HEK293 (cell line): ENCODE measurements around the gene TSNAX.

ENCODE experiments used
- CTCF ChIA-PET: fragments of 350-600 bp; formaldehyde crosslinking; extraction: SDS; loops from one replicate; lab custom pipeline; 2021; ENCODE audit warnings: antibody characterized with exemption; lab: Yijun Ruan, JAX
- POLR2A ChIA-PET: fragments of 300-600 bp; formaldehyde crosslinking; extraction: SDS; loops from one replicate; lab custom pipeline; 2020; ENCODE audit warnings: antibody characterized with exemption, inconsistent platforms; lab: Yijun Ruan, JAX
- H3K27ac ChIP-seq: fragments of 200-500 bp; sonication (Bioruptor generic); 2 replicates; pipeline ENCODE4 v1.5.1; 2014; ENCODE audit warnings: low read depth, low read length, control low read depth, inconsistent platforms; ENCODE audit errors: extremely low read depth
- H3K36me3 ChIP-seq, 2 experiments: fragments of 200-500 bp in 1 of 2; sonication (Bioruptor generic) in 1 of 2; 1 replicate in 1 of 2; 2 replicates in 1 of 2; pipeline ENCODE4 v1.5.1; 2014 to 2017; ENCODE audit warnings: inconsistent platforms in 2 of 2, low read length in 2 of 2; ENCODE audit not compliant: control insufficient read depth in 2 of 2, insufficient read depth in 1 of 2
- H3K4me1 ChIP-seq: fragments of 200-500 bp; sonication (Bioruptor generic); 2 replicates; pipeline ENCODE4 v1.5.1; 2014; ENCODE audit warnings: mild to moderate bottlenecking, low read length, inconsistent platforms; ENCODE audit not compliant: control insufficient read depth, insufficient read depth
- H3K4me3 ChIP-seq: 2 replicates; pipeline ENCODE4 v1.5.1; 2011; ENCODE audit warnings: low read depth, mild to moderate bottlenecking, control low read depth, low read length, moderate library complexity
- H3K9me3 ChIP-seq: fragments of 200-500 bp; sonication (Bioruptor generic); 2 replicates; pipeline ENCODE4 v1.5.1; 2014; ENCODE audit warnings: low read depth, low read length, inconsistent platforms; ENCODE audit not compliant: control insufficient read depth, insufficient read depth
- GLI4 ChIP-seq: fragments of 450-650 bp; formaldehyde crosslinking; IDR thresholded peaks from 2 replicates; pipeline ENCODE4 v1.5.1; 2016; ENCODE audit warnings: missing biosample characterization, missing genetic modification characterization
- SP3 ChIP-seq: fragments of 450-650 bp; formaldehyde crosslinking; IDR thresholded peaks from 2 replicates; pipeline ENCODE4 v1.5.1; 2016; ENCODE audit warnings: missing biosample characterization, missing genetic modification characterization
- TRIM28 ChIP-seq: IDR thresholded peaks from 2 replicates; pipeline ENCODE4 v1.6.1; 2011; ENCODE audit warnings: low read length, control low read depth, borderline replicate concordance
- ZFP3 ChIP-seq: fragments of 450-650 bp; formaldehyde crosslinking; IDR thresholded peaks from 2 replicates; pipeline ENCODE4 v1.5.1; 2016; ENCODE audit warnings: low read depth, missing biosample characterization, missing genetic modification characterization
- ZNF112 ChIP-seq: fragments of 450-650 bp; formaldehyde crosslinking; IDR thresholded peaks from 2 replicates; pipeline ENCODE4 v1.5.0; 2017; ENCODE audit warnings: missing biosample characterization, missing genetic modification characterization
- ZNF184 ChIP-seq: fragments of 450-650 bp; IDR thresholded peaks from 2 replicates; pipeline ENCODE4 v1.5.1; 2018; ENCODE audit warnings: missing biosample characterization, mild to moderate bottlenecking, missing genetic modification characterization
- ZNF280C ChIP-seq: fragments of 450-650 bp; formaldehyde crosslinking; IDR thresholded peaks from 2 replicates; pipeline ENCODE4 v1.5.1; 2016; ENCODE audit warnings: missing biosample characterization, missing genetic modification characterization
- ZNF530 ChIP-seq: fragments of 450-650 bp; formaldehyde crosslinking; IDR thresholded peaks from 2 replicates; pipeline ENCODE4 v1.5.1; 2016; ENCODE audit warnings: low read depth, missing biosample characterization, missing genetic modification characterization
- ZNF555 ChIP-seq: fragments of 450-650 bp; formaldehyde crosslinking; conservative IDR thresholded peaks from 2 replicates; pipeline ENCODE4 v1.5.1; 2017; ENCODE audit warnings: missing biosample characterization, mild to moderate bottlenecking, missing genetic modification characterization, inconsistent platforms
- ZNF600 ChIP-seq: fragments of 450-650 bp; formaldehyde crosslinking; IDR thresholded peaks from 2 replicates; pipeline ENCODE4 v1.5.1; 2016; ENCODE audit warnings: missing biosample characterization, missing genetic modification characterization
- ZNF660 ChIP-seq: fragments of 450-650 bp; IDR thresholded peaks from 2 replicates; pipeline ENCODE4 v1.5.1; 2018; ENCODE audit warnings: missing biosample characterization, mild to moderate bottlenecking, missing genetic modification characterization
- TF ChIP-seq, protein P1 (sequence below): fragments of 450-650 bp; formaldehyde crosslinking; IDR thresholded peaks from 2 replicates; pipeline ENCODE4 v1.5.1; 2016; ENCODE audit warnings: missing biosample characterization, missing genetic modification characterization, borderline replicate concordance
- TF ChIP-seq, protein P2 (sequence below): fragments of 450-650 bp; formaldehyde crosslinking; IDR thresholded peaks from 2 replicates; pipeline ENCODE4 v1.5.1; 2016; ENCODE audit warnings: missing biosample characterization, missing genetic modification characterization
- TF ChIP-seq, protein P3 (sequence below): fragments of 450-650 bp; formaldehyde crosslinking; IDR thresholded peaks from 2 replicates; pipeline ENCODE4 v1.5.1; 2016; ENCODE audit warnings: missing biosample characterization, missing genetic modification characterization

The TSNAX gene

DNA sequence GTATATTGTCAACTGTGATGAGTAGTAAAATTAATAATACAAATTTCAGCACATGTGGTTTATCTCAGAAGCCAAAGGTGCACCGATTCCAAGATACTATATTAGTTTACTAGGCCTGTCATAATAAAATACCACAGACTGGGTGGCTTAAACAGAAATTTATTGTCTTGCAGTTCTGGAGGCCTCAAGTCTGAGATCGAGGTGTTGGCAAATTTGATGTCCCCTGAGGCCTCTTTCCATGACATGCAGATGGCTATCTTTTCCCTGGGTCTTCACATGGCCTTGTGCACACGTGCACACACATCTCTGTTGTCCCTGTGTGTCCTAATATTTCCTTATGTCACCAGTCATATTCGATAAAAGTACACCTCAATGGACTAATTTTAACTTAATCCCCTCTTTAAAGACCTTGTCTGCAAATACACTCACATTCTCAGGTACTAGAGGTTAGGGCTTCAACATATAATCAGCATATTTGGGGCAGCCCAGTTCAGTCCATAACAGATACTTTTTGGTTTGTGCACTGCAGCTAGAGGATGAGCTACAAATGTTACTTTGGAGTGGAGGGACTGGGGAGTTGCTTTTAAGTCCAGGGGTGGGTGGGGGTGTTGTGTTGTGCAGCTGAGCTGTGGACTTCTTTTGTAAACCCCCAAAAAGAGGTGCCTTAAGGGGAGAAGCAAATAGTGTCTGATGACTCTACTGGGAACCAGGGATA is 21.4 kb downstream of the TSNAX start:
- no peaks in the 10 kb centered on the region for H3K4me1 ChIP-seq
- no peak overlapping the region for H3K27ac ChIP-seq
- TF ChIP-seq ZNF280C (tag by site-specific recombination) (no peak), ZNF600 (tag by site-specific recombination) (0 out of 2 replicates have a peak, but pooled peaks have one; percentile 15)
- ChIA-PET CTCF (interaction anchor here (0.5 to 1.5 kb wide), 12 partner anchors 8 to 763 kb away, joined by 3 to 7 read pairs (median 3); no protein-coding TSS in a partner anchor), POLR2A (no interaction called here)
- no peak overlapping the region for H3K4me3 ChIP-seq
- peaks cover 29 to 30% of the 10 kb centered on the region in 2 experiments for H3K36me3 ChIP-seq
- H3K9me3 ChIP-seq: no peaks in the 10 kb centered on the region

GRCh38 chr1:231550448-231550781 is 21.9 kb downstream of the TSNAX start:
- CTCF ChIA-PET: interaction anchor here (0.5 to 1.5 kb wide), 11 partner anchors 8 to 763 kb away, joined by 3 to 7 read pairs (median 3); no protein-coding TSS in a partner anchor

GRCh38 chr1:231553320-231553719 is 24.9 kb downstream of the TSNAX start:
- Histone ChIP-seq H3K9me3 (no peaks in the 10 kb centered on the region), H3K36me3 (peaks cover 21 to 24% of the 10 kb centered on the region in 2 experiments), H3K27ac (no peak overlapping the region), H3K4me3 (no peak overlapping the region), H3K4me1 (no peaks in the 10 kb centered on the region)
- ChIA-PET CTCF (interaction anchor here (0.6 to 2.1 kb wide), 2 partner anchors 21 to 212 kb away, joined by 3 to 6 read pairs; no protein-coding TSS in a partner anchor), POLR2A (interaction anchor here (1.4 kb wide), 1 partner anchor 214 kb away, joined by 3 read pairs; no protein-coding TSS in a partner anchor)
- TF ChIP-seq ZNF184: no peak
- TF ChIP-seq, protein P1, sequence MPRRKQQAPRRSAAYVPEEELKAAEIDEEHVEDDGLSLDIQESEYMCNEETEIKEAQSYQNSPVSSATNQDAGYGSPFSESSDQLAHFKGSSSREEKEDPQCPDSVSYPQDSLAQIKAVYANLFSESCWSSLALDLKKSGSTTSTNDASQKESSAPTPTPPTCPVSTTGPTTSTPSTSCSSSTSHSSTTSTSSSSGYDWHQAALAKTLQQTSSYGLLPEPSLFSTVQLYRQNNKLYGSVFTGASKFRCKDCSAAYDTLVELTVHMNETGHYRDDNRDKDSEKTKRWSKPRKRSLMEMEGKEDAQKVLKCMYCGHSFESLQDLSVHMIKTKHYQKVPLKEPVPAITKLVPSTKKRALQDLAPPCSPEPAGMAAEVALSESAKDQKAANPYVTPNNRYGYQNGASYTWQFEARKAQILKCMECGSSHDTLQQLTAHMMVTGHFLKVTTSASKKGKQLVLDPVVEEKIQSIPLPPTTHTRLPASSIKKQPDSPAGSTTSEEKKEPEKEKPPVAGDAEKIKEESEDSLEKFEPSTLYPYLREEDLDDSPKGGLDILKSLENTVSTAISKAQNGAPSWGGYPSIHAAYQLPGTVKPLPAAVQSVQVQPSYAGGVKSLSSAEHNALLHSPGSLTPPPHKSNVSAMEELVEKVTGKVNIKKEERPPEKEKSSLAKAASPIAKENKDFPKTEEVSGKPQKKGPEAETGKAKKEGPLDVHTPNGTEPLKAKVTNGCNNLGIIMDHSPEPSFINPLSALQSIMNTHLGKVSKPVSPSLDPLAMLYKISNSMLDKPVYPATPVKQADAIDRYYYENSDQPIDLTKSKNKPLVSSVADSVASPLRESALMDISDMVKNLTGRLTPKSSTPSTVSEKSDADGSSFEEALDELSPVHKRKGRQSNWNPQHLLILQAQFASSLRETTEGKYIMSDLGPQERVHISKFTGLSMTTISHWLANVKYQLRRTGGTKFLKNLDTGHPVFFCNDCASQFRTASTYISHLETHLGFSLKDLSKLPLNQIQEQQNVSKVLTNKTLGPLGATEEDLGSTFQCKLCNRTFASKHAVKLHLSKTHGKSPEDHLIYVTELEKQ: no peak
- no peak for TF ChIP-seq ZNF660 (tag by site-specific recombination)
- no peak for TF ChIP-seq ZNF555 (tag by site-specific recombination)
- no peak for TF ChIP-seq ZFP3
- no peak for TF ChIP-seq ZNF112 (tag by site-specific recombination)
- TF ChIP-seq SP3: no peak
- TF ChIP-seq ZNF530 (tag by site-specific recombination): no peak
- no peak for TF ChIP-seq GLI4 (tag by site-specific recombination)
- TF ChIP-seq, protein P2, sequence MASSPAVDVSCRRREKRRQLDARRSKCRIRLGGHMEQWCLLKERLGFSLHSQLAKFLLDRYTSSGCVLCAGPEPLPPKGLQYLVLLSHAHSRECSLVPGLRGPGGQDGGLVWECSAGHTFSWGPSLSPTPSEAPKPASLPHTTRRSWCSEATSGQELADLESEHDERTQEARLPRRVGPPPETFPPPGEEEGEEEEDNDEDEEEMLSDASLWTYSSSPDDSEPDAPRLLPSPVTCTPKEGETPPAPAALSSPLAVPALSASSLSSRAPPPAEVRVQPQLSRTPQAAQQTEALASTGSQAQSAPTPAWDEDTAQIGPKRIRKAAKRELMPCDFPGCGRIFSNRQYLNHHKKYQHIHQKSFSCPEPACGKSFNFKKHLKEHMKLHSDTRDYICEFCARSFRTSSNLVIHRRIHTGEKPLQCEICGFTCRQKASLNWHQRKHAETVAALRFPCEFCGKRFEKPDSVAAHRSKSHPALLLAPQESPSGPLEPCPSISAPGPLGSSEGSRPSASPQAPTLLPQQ (tag by site-specific recombination): no peak

More at GRCh38 chr1:231550448-231550781, 21.9 kb downstream of the TSNAX start:
- Histone ChIP-seq H3K27ac (no peak overlapping the region), H3K36me3 (peaks cover 27 to 29% of the 10 kb centered on the region in 2 experiments), H3K4me3 (no peak overlapping the region), H3K4me1 (no peaks in the 10 kb centered on the region), H3K9me3 (no peaks in the 10 kb centered on the region)
- TF ChIP-seq, protein P3, sequence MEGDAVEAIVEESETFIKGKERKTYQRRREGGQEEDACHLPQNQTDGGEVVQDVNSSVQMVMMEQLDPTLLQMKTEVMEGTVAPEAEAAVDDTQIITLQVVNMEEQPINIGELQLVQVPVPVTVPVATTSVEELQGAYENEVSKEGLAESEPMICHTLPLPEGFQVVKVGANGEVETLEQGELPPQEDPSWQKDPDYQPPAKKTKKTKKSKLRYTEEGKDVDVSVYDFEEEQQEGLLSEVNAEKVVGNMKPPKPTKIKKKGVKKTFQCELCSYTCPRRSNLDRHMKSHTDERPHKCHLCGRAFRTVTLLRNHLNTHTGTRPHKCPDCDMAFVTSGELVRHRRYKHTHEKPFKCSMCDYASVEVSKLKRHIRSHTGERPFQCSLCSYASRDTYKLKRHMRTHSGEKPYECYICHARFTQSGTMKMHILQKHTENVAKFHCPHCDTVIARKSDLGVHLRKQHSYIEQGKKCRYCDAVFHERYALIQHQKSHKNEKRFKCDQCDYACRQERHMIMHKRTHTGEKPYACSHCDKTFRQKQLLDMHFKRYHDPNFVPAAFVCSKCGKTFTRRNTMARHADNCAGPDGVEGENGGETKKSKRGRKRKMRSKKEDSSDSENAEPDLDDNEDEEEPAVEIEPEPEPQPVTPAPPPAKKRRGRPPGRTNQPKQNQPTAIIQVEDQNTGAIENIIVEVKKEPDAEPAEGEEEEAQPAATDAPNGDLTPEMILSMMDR (tag by site-specific recombination): peak; percentile 35; the same call in 1 of the 2 replicates
- TF ChIP-seq TRIM28: no peak
- POLR2A ChIA-PET: no interaction called here
